GM23338 (cell line): ENCODE results near the gene EXOC2.

ENCODE experiments used
- CTCF ChIP-seq, 2 experiments: fragments of 200-600 bp in 1 of 2; sonication (generic) in 1 of 2; conservative IDR thresholded peaks; 2 replicates each; pipeline versions ENCODE4 v1.5.1 to v1.6.1; 2016 to 2017; ENCODE audit warnings: antibody characterized with exemption in 2 of 2, low read depth in 2 of 2, mild to moderate bottlenecking in 2 of 2, moderate library complexity in 1 of 2
- EZH2 ChIP-seq: fragments of 200-600 bp; sonication (generic); IDR thresholded peaks from one replicate; pipeline ENCODE4 v1.8.0; 2017; ENCODE audit warnings: antibody characterized with exemption, mild to moderate bottlenecking, low read depth; ENCODE audit not compliant: unreplicated experiment
- POLR2AphosphoS5 ChIP-seq: IDR thresholded peaks from 2 replicates; pipeline ENCODE4 v1.6.1; 2016; ENCODE audit warnings: antibody characterized with exemption, low read depth

- TF ChIP-seq CTCF (conservative IDR thresholded peaks at IDR 0.05; ENCODE audit: low read depth in 2 of 2) (no peak), POLR2AphosphoS5 (no peak), EZH2 (no peak)
These were observed 36.3 kb downstream of the EXOC2 start, which contains the start of gene HUS1B for GRCh38 chr6:656460-657252.
